ENCODE measurements around the gene FLT3.
A peak's percentile ranks its signal among the peaks of the same experiment; 100 is the strongest.
"Not testable (repeated sequence)": the region's sequence is repeated elsewhere in the genome, so short reads cannot be mapped to it uniquely, and the experiment has no call there.

Gene FLT3

GRCh38 chr13:28100150-28101121 is at the start of gene FLT3:
Gene FLT3 (minus strand): TSS chr13:28100576. CDS start chr13:28100510, 66 bp downstream.
- DNase-seq: no peak

- no peak for DNase-seq
Observed at GRCh38 chr13:28147495-28147894, 47.1 kb upstream of the FLT3 start.

- DNase-seq: no peak
Observed at GRCh38 chr13:28145049-28145448, 44.7 kb upstream of the FLT3 start.

- not testable (repeated sequence) for DNase-seq
Observed at GRCh38 chr13:28141542-28141941, 41.2 kb upstream of the FLT3 start.

- no peak for DNase-seq
Observed at GRCh38 chr13:28140433-28141125, 40.2 kb upstream of the FLT3 start.

- DNase-seq: peak; percentile 6
Observed at GRCh38 chr13:28138756-28139470, 38.5 kb upstream of the FLT3 start.

- peak; percentile 36 for DNase-seq
Observed at GRCh38 chr13:28138012-28138755, 37.8 kb upstream of the FLT3 start, which contains the start of gene PAN3. Gene PAN3 (plus strand): TSS chr13:28138545. CDS start chr13:28138658, 113 bp downstream.

GRCh38 chr13:28137596-28137995 is 37.2 kb upstream of the FLT3 start:
- no peak for DNase-seq

GRCh38 chr13:28136916-28137315 is 36.5 kb upstream of the FLT3 start:
- no peak for DNase-seq

- no peak for DNase-seq
Observed at GRCh38 chr13:28131646-28132045, 31.3 kb upstream of the FLT3 start.

- DNase-seq: no peak
Observed at GRCh38 chr13:28129911-28130693, 29.7 kb upstream of the FLT3 start.

- no peak for DNase-seq
Observed at GRCh38 chr13:28128926-28129325, 28.6 kb upstream of the FLT3 start.

GRCh38 chr13:28128030-28128429 is 27.7 kb upstream of the FLT3 start:
- DNase-seq: no peak

GRCh38 chr13:28121224-28121623 is 20.8 kb upstream of the FLT3 start:
- no peak for DNase-seq

- no peak for DNase-seq
Observed at GRCh38 chr13:28120317-28120716, 19.9 kb upstream of the FLT3 start.

- DNase-seq: no peak
Observed at GRCh38 chr13:28117689-28118377, 17.5 kb upstream of the FLT3 start.

- no peak for DNase-seq
Observed at GRCh38 chr13:28116736-28117135, 16.4 kb upstream of the FLT3 start.

GRCh38 chr13:28110414-28110813 is 10.0 kb upstream of the FLT3 start:
- DNase-seq: no peak

- no peak for DNase-seq
Observed at GRCh38 chr13:28106976-28107375, 6.6 kb upstream of the FLT3 start.

GRCh38 chr13:28101886-28102285 is 1.5 kb upstream of the FLT3 start:
- not testable (repeated sequence) for DNase-seq

Measured in GOT3 (cell line).